ENCODE data around the gene ARFGAP1.

ARFGAP1 gene

GRCh38 chr20:63293871-63294535 lies 21.4 kb downstream of the ARFGAP1 start:
- DNase-seq (ENCODE audit: low spot score) = no peak
- no peak for TF ChIP-seq CTCF (IDR thresholded peaks at IDR 0.05; ENCODE audit: borderline replicate concordance, control extremely low read depth, extremely low read depth, insufficient read depth, missing control alignments)
- in situ Hi-C loops (cut with MboI; ENCODE audit: low sequenced_read_pairs, unreplicated experiment) = no loop called here

- TF ChIP-seq CTCF (IDR thresholded peaks at IDR 0.05; ENCODE audit: borderline replicate concordance, control extremely low read depth, extremely low read depth, insufficient read depth, missing control alignments) = no peak
- no peak for DNase-seq (ENCODE audit: low spot score)
- in situ Hi-C loops (cut with MboI; ENCODE audit: low sequenced_read_pairs, unreplicated experiment) = no loop called here
These were observed 21.9 kb downstream of the ARFGAP1 start for GRCh38 chr20:63294536-63294900.

- no peak for TF ChIP-seq CTCF (IDR thresholded peaks at IDR 0.05; ENCODE audit: borderline replicate concordance, control extremely low read depth, extremely low read depth, insufficient read depth, missing control alignments)
- in situ Hi-C loops (cut with MboI; ENCODE audit: low sequenced_read_pairs, unreplicated experiment) = no loop called here
- DNase-seq (ENCODE audit: low spot score) = no peak
These were observed 22.4 kb downstream of the ARFGAP1 start for GRCh38 chr20:63295018-63295417.

GRCh38 chr20:63295422-63295821 lies 22.8 kb downstream of the ARFGAP1 start:
- TF ChIP-seq CTCF (IDR thresholded peaks at IDR 0.05; ENCODE audit: borderline replicate concordance, control extremely low read depth, extremely low read depth, insufficient read depth, missing control alignments) = no peak

GRCh38 chr20:63295846-63296245 lies 23.2 kb downstream of the ARFGAP1 start:
- no peak for DNase-seq (ENCODE audit: low spot score)
- TF ChIP-seq CTCF (IDR thresholded peaks at IDR 0.05; ENCODE audit: borderline replicate concordance, control extremely low read depth, extremely low read depth, insufficient read depth, missing control alignments) = no peak
- in situ Hi-C loops (cut with MboI; ENCODE audit: low sequenced_read_pairs, unreplicated experiment) = no loop called here

More at GRCh38 chr20:63295422-63295821, 22.8 kb downstream of the ARFGAP1 start:
- DNase-seq (ENCODE audit: low spot score) = no peak
- in situ Hi-C loops (cut with MboI; ENCODE audit: low sequenced_read_pairs, unreplicated experiment) = no loop called here

GRCh38 chr20:63296531-63297299 lies 24.1 kb downstream of the ARFGAP1 start:
- no peak for DNase-seq (ENCODE audit: low spot score)
- TF ChIP-seq CTCF (IDR thresholded peaks at IDR 0.05; ENCODE audit: borderline replicate concordance, control extremely low read depth, extremely low read depth, insufficient read depth, missing control alignments) = no peak
- in situ Hi-C loops (cut with MboI; ENCODE audit: low sequenced_read_pairs, unreplicated experiment) = no loop called here
